ENCODE measurements around the gene TBC1D13. TPM values are rescaled to one million over a fixed set of nuclear protein-coding genes. Genes with fewer than 3 reads are reported as not detected.

TBC1D13 gene
- total and polyA plus RNA-seq, 9 of the 15 experiments (the other 6 are each of a cell fraction or from before 2014, with no cell fraction given) = 2.3 to 28.7 (median 11.4) TPM

GRCh38 chr9:128818839-128819715 is 32.0 kb downstream of the TBC1D13 start (continued):
- TF ChIP-seq NFYB (IDR thresholded peaks at IDR 0.05; ENCODE audit: extremely low read depth, insufficient read length) (no peak), CCAR2 (IDR thresholded peaks at IDR 0.05; ENCODE audit: low read depth, low read length) (no peak), ZNF143 (CRISPR knock-in tag; IDR thresholded peaks at IDR 0.05) (peak; percentile 43; the same call in 1 of the 2 replicates), NR2C2 (CRISPR knock-in tag; IDR thresholded peaks at IDR 0.05) (no peak), NR2C2 (tag; IDR thresholded peaks at IDR 0.05) (no peak), PTTG1 (tag; IDR thresholded peaks at IDR 0.05; ENCODE audit: low read depth) (no peak), TAF1 (IDR thresholded peaks at IDR 0.05; ENCODE audit: control insufficient read depth, extremely low read depth, insufficient read depth, low read length, severe bottlenecking) (peak; percentile 1), CBFA2T2 (conservative IDR thresholded peaks at IDR 0.05) (no peak), ILF3 (IDR thresholded peaks at IDR 0.05; ENCODE audit: borderline replicate concordance) (no peak), ZBED1 (IDR thresholded peaks at IDR 0.05) (no peak), HNRNPH1 (optimal IDR thresholded peaks at IDR 0.05; ENCODE audit: low read depth, low read length) (no peak), SMARCB1 (IDR thresholded peaks at IDR 0.05; ENCODE audit: insufficient read length, low read depth) (no peak), ZBTB11 (CRISPR knock-in tag; IDR thresholded peaks at IDR 0.05) (no peak), JUN (IDR thresholded peaks at IDR 0.05; ENCODE audit: borderline replicate concordance, low read depth, low read length) (no peak), JUN (CRISPR knock-in tag; IDR thresholded peaks at IDR 0.05; ENCODE audit: borderline replicate concordance) (no peak; the same call in 1 of the 2 replicates), MTA1 (IDR thresholded peaks at IDR 0.05; ENCODE audit: borderline replicate concordance) (no peak), RBM14 (IDR thresholded peaks at IDR 0.05; ENCODE audit: borderline replicate concordance, insufficient read depth, low read depth, low read length) (no peak)
- TF ChIP-seq, protein P1, sequence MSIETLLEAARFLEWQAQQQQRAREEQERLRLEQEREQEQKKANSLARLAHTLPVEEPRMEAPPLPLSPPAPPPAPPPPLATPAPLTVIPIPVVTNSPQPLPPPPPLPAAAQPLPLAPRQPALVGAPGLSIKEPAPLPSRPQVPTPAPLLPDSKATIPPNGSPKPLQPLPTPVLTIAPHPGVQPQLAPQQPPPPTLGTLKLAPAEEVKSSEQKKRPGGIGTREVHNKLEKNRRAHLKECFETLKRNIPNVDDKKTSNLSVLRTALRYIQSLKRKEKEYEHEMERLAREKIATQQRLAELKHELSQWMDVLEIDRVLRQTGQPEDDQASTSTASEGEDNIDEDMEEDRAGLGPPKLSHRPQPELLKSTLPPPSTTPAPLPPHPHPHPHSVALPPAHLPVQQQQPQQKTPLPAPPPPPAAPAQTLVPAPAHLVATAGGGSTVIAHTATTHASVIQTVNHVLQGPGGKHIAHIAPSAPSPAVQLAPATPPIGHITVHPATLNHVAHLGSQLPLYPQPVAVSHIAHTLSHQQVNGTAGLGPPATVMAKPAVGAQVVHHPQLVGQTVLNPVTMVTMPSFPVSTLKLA (conservative IDR thresholded peaks at IDR 0.05) = peak in 1 of 2 experiments; percentile 13; a peak in 1 of 4 replicates
- TF ChIP-seq, protein P2, sequence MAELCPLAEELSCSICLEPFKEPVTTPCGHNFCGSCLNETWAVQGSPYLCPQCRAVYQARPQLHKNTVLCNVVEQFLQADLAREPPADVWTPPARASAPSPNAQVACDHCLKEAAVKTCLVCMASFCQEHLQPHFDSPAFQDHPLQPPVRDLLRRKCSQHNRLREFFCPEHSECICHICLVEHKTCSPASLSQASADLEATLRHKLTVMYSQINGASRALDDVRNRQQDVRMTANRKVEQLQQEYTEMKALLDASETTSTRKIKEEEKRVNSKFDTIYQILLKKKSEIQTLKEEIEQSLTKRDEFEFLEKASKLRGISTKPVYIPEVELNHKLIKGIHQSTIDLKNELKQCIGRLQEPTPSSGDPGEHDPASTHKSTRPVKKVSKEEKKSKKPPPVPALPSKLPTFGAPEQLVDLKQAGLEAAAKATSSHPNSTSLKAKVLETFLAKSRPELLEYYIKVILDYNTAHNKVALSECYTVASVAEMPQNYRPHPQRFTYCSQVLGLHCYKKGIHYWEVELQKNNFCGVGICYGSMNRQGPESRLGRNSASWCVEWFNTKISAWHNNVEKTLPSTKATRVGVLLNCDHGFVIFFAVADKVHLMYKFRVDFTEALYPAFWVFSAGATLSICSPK (IDR thresholded peaks at IDR 0.05; ENCODE audit: borderline replicate concordance) = no peak
